Thoracic aorta endothelial cell (primary cell): ENCODE measurements around the gene RAB3GAP2. TPM values are rescaled to one million over a fixed set of nuclear protein-coding genes. Genes with fewer than 3 reads are reported as not detected.

Experiments used
- small RNA-seq: library from RNA; depleted of rRNA; stranded (forward); fragments of <200 nt; gene quantifications from one replicate; pipeline ENCODE3, GENCODE V24; 2012
- total RNA-seq: library from RNA; depleted of rRNA; stranded (reverse); fragments of >200 nt; gene quantifications from 2 replicates; pipeline ENCODE4 v1.2.3, GENCODE V29; 2012

RAB3GAP2 gene
- total RNA-seq = 50.3 and 51.5 TPM in 2 replicates

GRCh38 chr1:220272047-220272840 is at the start of gene RAB3GAP2:
TSS of gene RAB3GAP2 (minus strand) at chr1:220272453. CDS start at chr1:220272337, 116 bp downstream.

Small RNAs within 50 kb of the gene (small RNA-seq; reads per million reads assigned to genes)
- gene MIR194-1 = not detected
- gene MIR215 = not detected
- not detected for gene MIR664A
- 4.9 reads per million, percentile 80 among the genes with 10 or more reads in this experiment for gene SNORA36B

Other genes starting within 250 kb of the RAB3GAP2 start
- gene EPRS1, start 225.9 kb downstream of the RAB3GAP2 start, total RNA-seq = 189 and 192 TPM in 2 replicates
- 32.3 and 39.2 TPM in 2 replicates for gene BPNT1, start 182.7 kb downstream of the RAB3GAP2 start, total RNA-seq
- gene IARS2, start 178.3 kb downstream of the RAB3GAP2 start, total RNA-seq = 112 TPM in 2 replicates